Right lobe of liver (tissue), 6 donors: Measurements from ENCODE around the gene ADCY5. TPM values are rescaled to one million over a fixed set of nuclear protein-coding genes. Genes with fewer than 3 reads are reported as not detected.
A peak's percentile ranks its signal among the peaks of the same experiment; 100 is the strongest.

Experiments
- ATAC-seq, 4 donors: fragments of 200-7000 bp; cut with Tn5 transposase; one replicate each; pipeline ENCODE4 v1.9.1; 2020; ENCODE audit warnings: mild to moderate bottlenecking in 4 of 4, moderate library complexity in 4 of 4
- DNase-seq, 3 donors: peaks; one replicate each; pipeline ENCODE4 v3.0.0-alpha.2; 2020
- H3K27ac ChIP-seq, 3 donors: fragments of 200-600 bp; one replicate each; pipeline ENCODE4 v1.8.0; 2022
- H3K27me3 ChIP-seq, 2 donors: fragments of 200-600 bp; one replicate each; pipeline ENCODE4 v1.8.0; 2022
- H3K36me3 ChIP-seq, 4 donors: fragments of 200-600 bp; sonication (generic) in 1 of 4; one replicate each; pipeline versions ENCODE4 v1.5.1 to v1.8.0; 2017 to 2022; ENCODE audit warnings: control low read depth in 1 of 4
- H3K4me1 ChIP-seq, 4 donors: fragments of 200-600 bp; sonication (generic) in 1 of 4; one replicate each; pipeline versions ENCODE4 v1.5.1 to v1.8.0; 2017 to 2022; ENCODE audit warnings: control low read depth in 1 of 4
- H3K4me3 ChIP-seq, 3 donors: fragments of 200-600 bp; one replicate each; pipeline ENCODE4 v1.8.0; 2022
- H3K9me3 ChIP-seq, 4 donors: fragments of 200-600 bp; sonication (generic) in 1 of 4; one replicate each; pipeline versions ENCODE4 v1.5.1 to v1.8.0; 2017 to 2022; ENCODE audit warnings: control low read depth in 1 of 4
- CTCF ChIP-seq, 4 donors: fragments of 200-600 bp in 3 of 4; fragments of 450-650 bp in 1 of 4; IDR thresholded peaks; one replicate each; pipeline versions ENCODE4 v1.5.1 to v1.8.0; 2016 to 2022; ENCODE audit warnings: antibody characterized with exemption in 4 of 4, mild to moderate bottlenecking in 2 of 4
- POLR2A ChIP-seq: fragments of 450-650 bp; IDR thresholded peaks from one replicate; pipeline ENCODE4 v1.6.1; 2017; ENCODE audit warnings: antibody characterized with exemption, mild to moderate bottlenecking
- WGBS: methylation state at CpG from one replicate; pipeline ENCODE4 v1.1.6; 2018; ENCODE audit warnings: low coverage, low lambda C conversion rate; ENCODE audit not compliant: insufficient coverage; ENCODE audit errors: missing lambda C conversion rate; 5-methylcytosine and 5-hydroxymethylcytosine counted together
- intact Hi-C, 2 donors: fragments of 100-400 bp; cut with DNase I; formaldehyde crosslinking; loops; one replicate each; pipeline versions ENCODE4 v1.11.2 to v1.14.1; 2022
- total RNA-seq, 6 experiments: library from RNA; depleted of rRNA in 2 of 6; stranded (reverse); fragments of >200 nt in 2 of 6; fragmentation: NEBNext Ultra II Directional in 3 of 6; extraction: Animal tissue kit (Norgen Biotek cat#: 25700) in 3 of 6; gene quantifications; one replicate each; pipeline versions ENCODE4 v1.1.0 to v1.2.4, GENCODE V29; 2016 to 2023
- donor health status: DM: no; HTN: yes; CAD: no.
- donor health status: DM: no; HTN: no; CAD: no.
- donor health status: DM: no; HTN: no; CAD: no.
- donor health status: DM: no; HTN: yes; CAD: no.
- donor health status: DM: no; HTN: yes; CAD: no.

Gene ADCY5
- total RNA-seq, 6 experiments from 2014 or later = 1.9 to 3.7 (median 2.7) TPM

DNA sequence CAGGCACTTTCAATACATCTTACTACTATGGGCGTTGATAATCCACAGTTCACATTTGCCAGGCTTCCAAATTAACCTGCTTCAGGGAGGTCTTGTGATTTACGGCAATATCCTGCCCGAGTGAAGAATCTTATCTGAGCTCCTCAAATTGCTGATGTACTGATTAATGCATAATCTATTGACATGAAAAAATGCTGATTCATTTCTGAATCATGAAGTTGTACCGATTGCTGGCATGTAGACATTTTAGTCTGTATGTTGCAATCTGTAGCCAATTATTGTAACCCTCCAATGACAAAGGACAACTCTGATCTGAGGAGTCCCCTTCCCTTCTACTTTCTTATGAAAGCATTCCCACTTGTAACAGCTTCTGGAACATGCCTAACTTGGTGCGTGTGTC lies 150.0 kb downstream of the ADCY5 start:
- DNase-seq (no peak), ATAC-seq (no peak)
- WGBS = 71% methylated on average over 5 of the region's 5 CpGs
- no peak for TF ChIP-seq POLR2A
- H3K4me3 ChIP-seq = no peak overlapping the region
- no peaks in the 10 kb centered on the region for H3K36me3 ChIP-seq
- no peaks in the 10 kb centered on the region for H3K27me3 ChIP-seq
- intact Hi-C loops = no loop called here
- H3K27ac ChIP-seq = no peak overlapping the region
- H3K4me1 ChIP-seq = no peaks in the 10 kb centered on the region
- no peaks in the 10 kb centered on the region for H3K9me3 ChIP-seq

- Histone ChIP-seq H3K9me3 (no peaks in the 10 kb centered on the region), H3K27ac (no peak overlapping the region), H3K27me3 (no peaks in the 10 kb centered on the region), H3K36me3 (no peaks in the 10 kb centered on the region), H3K4me1 (no peaks in the 10 kb centered on the region), H3K4me3 (no peak overlapping the region)
- WGBS = 64% methylated on average over 4 of the region's 6 CpGs
- TF ChIP-seq CTCF (IDR thresholded peaks at IDR 0.05) (no peak), POLR2A (no peak)
- intact Hi-C loops = no loop called here
- DNase-seq = peak in 1 of 3 donors; percentile 29
- ATAC-seq = no peak
Measured at GRCh38 chr3:123297627-123297899, 151.3 kb downstream of the ADCY5 start.

DNA sequence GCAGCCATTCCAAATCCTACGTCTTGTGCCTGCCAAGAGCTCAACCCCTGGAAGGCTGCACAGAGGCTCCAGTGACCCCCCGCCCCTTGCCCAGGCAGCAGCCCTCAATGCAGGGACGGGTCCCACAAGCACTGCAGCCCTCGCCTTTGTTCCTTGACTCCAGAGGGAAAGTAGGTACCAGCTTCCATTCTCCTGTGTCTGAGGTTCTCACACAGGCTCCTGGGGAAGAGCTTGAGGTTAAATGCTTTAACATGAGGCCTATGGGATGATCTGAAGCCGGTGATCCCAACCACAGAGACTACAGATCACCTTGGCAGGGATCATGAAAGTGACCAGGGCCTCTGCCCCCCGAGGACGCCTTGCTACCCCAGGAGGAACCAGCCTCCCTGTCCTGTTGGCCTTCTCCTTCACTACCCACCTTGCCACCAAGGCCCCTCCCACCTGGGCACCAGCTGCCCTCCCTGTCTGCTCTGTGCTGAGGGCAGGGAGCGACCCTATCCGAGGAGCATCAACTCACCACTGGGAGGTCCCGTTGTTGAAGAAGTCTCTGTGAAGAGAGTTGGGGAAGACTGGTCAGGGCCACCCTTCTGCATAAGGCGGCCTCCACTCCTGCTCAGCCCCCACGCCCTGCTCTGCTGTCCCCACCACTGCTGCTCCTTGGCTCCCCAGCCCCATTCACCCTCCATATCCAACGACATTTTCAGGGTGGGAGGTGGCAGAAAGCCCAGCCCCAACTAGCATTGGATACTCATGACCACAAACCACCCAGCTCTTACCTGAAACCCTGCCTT lies 151.9 kb downstream of the ADCY5 start:
- H3K4me1 ChIP-seq = no peaks in the 10 kb centered on the region
- 69% methylated on average over 6 of the region's 13 CpGs for WGBS
- ATAC-seq (no peak), DNase-seq (peak in 1 of 3 donors; percentile 35)
- no peak overlapping the region for H3K4me3 ChIP-seq
- intact Hi-C loops = no loop called here
- no peaks in the 10 kb centered on the region for H3K36me3 ChIP-seq
- no peaks in the 10 kb centered on the region for H3K9me3 ChIP-seq
- H3K27ac ChIP-seq = no peak overlapping the region
- no peaks in the 10 kb centered on the region for H3K27me3 ChIP-seq
- TF ChIP-seq CTCF (IDR thresholded peaks at IDR 0.05) = no peak
- no peak for TF ChIP-seq POLR2A

DNA sequence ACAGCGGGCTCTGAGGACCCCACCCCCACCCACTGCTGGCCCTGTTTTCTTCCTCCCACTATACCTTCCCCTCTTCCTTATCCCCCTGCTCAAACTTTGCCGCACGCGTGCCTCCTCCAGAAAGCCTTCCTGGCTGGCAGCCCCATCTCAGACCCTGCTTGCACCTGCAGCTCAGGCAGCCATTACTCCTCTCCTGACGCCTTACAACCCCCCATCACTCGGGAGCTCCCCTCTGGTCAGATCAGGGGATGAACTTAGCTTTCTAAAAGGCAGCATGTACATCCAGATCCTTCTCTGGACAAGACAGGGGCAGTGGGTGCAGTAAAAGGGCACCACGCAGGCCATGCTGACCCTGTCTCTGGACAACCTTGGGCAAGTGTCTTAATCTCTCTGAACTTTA lies 152.6 kb downstream of the ADCY5 start:
- no peaks in the 10 kb centered on the region for H3K36me3 ChIP-seq

GRCh38 chr3:123295901-123296250 lies 153.0 kb downstream of the ADCY5 start:
- H3K27me3 ChIP-seq = no peaks in the 10 kb centered on the region
- H3K4me1 ChIP-seq = no peaks in the 10 kb centered on the region

More for the DNA sequence above, 152.6 kb downstream of the ADCY5 start:
- H3K4me1 ChIP-seq = no peaks in the 10 kb centered on the region
- H3K27me3 ChIP-seq = no peaks in the 10 kb centered on the region
- DNase-seq (peak in 1 of 3 donors; percentile 33), ATAC-seq (no peak)
- no peak overlapping the region for H3K4me3 ChIP-seq
- TF ChIP-seq POLR2A = no peak
- TF ChIP-seq CTCF (IDR thresholded peaks at IDR 0.05) = no peak
- 73% methylated on average over 5 of the region's 7 CpGs for WGBS
- intact Hi-C loops = no loop called here
- no peak overlapping the region for H3K27ac ChIP-seq
- H3K9me3 ChIP-seq = no peaks in the 10 kb centered on the region

More at GRCh38 chr3:123295901-123296250, 153.0 kb downstream of the ADCY5 start:
- no peaks in the 10 kb centered on the region for H3K36me3 ChIP-seq
- no peak overlapping the region for H3K4me3 ChIP-seq
- no peaks in the 10 kb centered on the region for H3K9me3 ChIP-seq
- ATAC-seq (peak in 1 of 4 donors; percentile 8), DNase-seq (peak in 1 of 3 donors; percentile 40)
- TF ChIP-seq CTCF (IDR thresholded peaks at IDR 0.05) = no peak
- no peak for TF ChIP-seq POLR2A
- intact Hi-C loops = no loop called here
- H3K27ac ChIP-seq = no peak overlapping the region
- 67% methylated on average over 1 of the region's 11 CpGs for WGBS
